GM06990 (cell line): ENCODE measurements around the gene TMED7.
A peak's percentile ranks its signal among the peaks of the same experiment; 100 is the strongest.

ENCODE experiments used
- DNase-seq: peaks from one replicate; pipeline ENCODE4 v3.0.0-alpha.2; 2011; ENCODE audit not compliant: insufficient read length; ENCODE audit errors: extremely low read depth
- H3K27me3 ChIP-seq: replicated peaks from 2 replicates; pipeline ENCODE4 v1.6.0; 2011; ENCODE audit warnings: low read length; ENCODE audit not compliant: control insufficient read depth, insufficient read depth
- H3K36me3 ChIP-seq: 2 replicates; pipeline ENCODE4 v1.5.1; 2011; ENCODE audit warnings: low read length; ENCODE audit not compliant: control insufficient read depth, insufficient read depth
- H3K4me3 ChIP-seq: replicated peaks from 2 replicates; pipeline ENCODE4 v1.5.1; 2011; ENCODE audit warnings: low read depth, mild to moderate bottlenecking, control low read depth, low read length
- CTCF ChIP-seq: IDR thresholded peaks from 2 replicates; pipeline ENCODE4 v1.5.1; 2011; ENCODE audit warnings: low read length, control low read depth, mild to moderate bottlenecking, inconsistent platforms; ENCODE audit not compliant: insufficient read depth, poor library complexity, severe bottlenecking

TMED7 gene

GRCh38 chr5:115588640-115589039 is 37.2 kb downstream of the TMED7 start:
- DNase-seq = no peak
- Histone ChIP-seq H3K4me3 (no peak overlapping the region), H3K36me3 (no peaks in the 10 kb centered on the region), H3K27me3 (no peaks in the 10 kb centered on the region)
- no peak for TF ChIP-seq CTCF

- peak; percentile 35 for TF ChIP-seq CTCF
- no peak for DNase-seq
- Histone ChIP-seq H3K36me3 (no peaks in the 10 kb centered on the region), H3K27me3 (no peaks in the 10 kb centered on the region), H3K4me3 (no peak overlapping the region)
These were observed 39.2 kb downstream of the TMED7 start for GRCh38 chr5:115586525-115587146.

- DNase-seq = no peak
- no peaks in the 10 kb centered on the region for H3K36me3 ChIP-seq
- no peak for TF ChIP-seq CTCF
- H3K27me3 ChIP-seq = no peaks in the 10 kb centered on the region
- no peak overlapping the region for H3K4me3 ChIP-seq
These were observed 40.6 kb downstream of the TMED7 start for GRCh38 chr5:115585265-115585664.

GRCh38 chr5:115584501-115584900 is 41.3 kb downstream of the TMED7 start:
- Histone ChIP-seq H3K36me3 (no peaks in the 10 kb centered on the region), H3K4me3 (no peak overlapping the region), H3K27me3 (no peaks in the 10 kb centered on the region)
- no peak for DNase-seq
- TF ChIP-seq CTCF = no peak

- Histone ChIP-seq H3K27me3 (no peaks in the 10 kb centered on the region), H3K4me3 (no peak overlapping the region), H3K36me3 (no peaks in the 10 kb centered on the region)
- DNase-seq = no peak
- TF ChIP-seq CTCF = no peak
These were observed 42.4 kb downstream of the TMED7 start for GRCh38 chr5:115583474-115583873.

GRCh38 chr5:115580941-115581340 is 44.9 kb downstream of the TMED7 start:
- TF ChIP-seq CTCF = no peak

More at GRCh38 chr5:115580941-115581340, 44.9 kb downstream of the TMED7 start:
- no peak for DNase-seq
- H3K27me3 ChIP-seq = no peaks in the 10 kb centered on the region
- no peak overlapping the region for H3K4me3 ChIP-seq
- H3K36me3 ChIP-seq = no peaks in the 10 kb centered on the region
